ENCODE data around the gene GPNMB. TPM values are rescaled to one million over a fixed set of nuclear protein-coding genes. Genes with fewer than 3 reads are reported as not detected.

GPNMB gene
- total and polyA plus RNA-seq, 2 of the 13 experiments (the other 11 are each of a cell fraction or from before 2014, with no cell fraction given) = 1.1 to 1.6 TPM

DNA sequence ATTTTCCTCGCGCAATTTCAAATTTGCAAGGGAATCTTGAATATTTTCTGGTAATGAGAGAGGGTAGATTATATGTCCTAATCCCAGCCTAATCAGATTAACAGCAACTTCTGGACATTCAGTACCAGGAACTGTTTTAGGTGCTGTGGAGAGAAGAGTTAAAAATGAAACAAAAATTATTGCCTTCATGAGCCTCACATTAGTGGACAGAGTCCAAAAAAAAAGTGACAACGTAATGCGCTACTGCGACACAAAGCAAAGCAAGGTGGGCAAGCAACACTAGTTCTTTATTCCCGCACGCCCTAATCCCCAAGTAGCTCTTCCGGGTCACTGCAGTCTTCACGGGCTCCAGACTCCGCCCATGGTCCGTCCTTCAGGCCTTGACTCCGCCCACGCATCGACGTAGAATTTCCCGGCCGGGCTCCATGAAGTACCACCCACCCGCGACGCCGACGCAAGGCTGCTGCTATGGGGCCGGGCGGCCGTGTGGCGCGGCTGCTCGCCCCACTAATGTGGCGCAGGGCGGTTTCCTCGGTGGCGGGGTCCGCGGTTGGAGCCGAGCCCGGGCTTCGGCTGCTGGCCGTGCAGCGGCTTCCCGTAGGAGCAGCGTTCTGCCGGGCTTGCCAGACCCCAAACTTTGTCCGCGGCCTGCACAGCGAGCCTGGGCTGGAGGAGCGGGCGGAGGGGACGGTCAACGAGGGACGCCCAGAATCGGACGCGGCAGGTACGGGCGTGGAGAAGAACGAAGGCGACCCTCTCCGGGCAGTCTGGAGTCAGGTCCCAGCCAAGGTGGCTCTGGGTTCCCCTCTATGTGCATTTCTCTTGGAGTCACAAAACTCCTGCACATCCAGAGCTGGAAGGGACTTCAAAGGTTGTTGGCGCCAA is 52.6 kb downstream of the GPNMB start, which contains the start of gene MALSU1 (continued):
- TF ChIP-seq PHF20 (CRISPR knock-in tag; IDR thresholded peaks at IDR 0.05) = peak; percentile 87
- TF ChIP-seq ZNF749 (CRISPR knock-in tag; IDR thresholded peaks at IDR 0.05; ENCODE audit: borderline replicate concordance) = 0 out of 2 replicates have a peak, but pooled peaks have one; percentile 18
- peak; percentile 48; the same call in 1 of the 2 replicates for TF ChIP-seq NKX3-1 (CRISPR knock-in tag; IDR thresholded peaks at IDR 0.05)
- TF ChIP-seq ZBTB21 (CRISPR knock-in tag; IDR thresholded peaks at IDR 0.05) = peak; percentile 3; the same call in 1 of the 2 replicates
- TF ChIP-seq ZNF605 (CRISPR knock-in tag; IDR thresholded peaks at IDR 0.05) = 0 out of 2 replicates have a peak, but pooled peaks have one; percentile 43
- no peak for TF ChIP-seq ZNF850 (CRISPR knock-in tag; conservative IDR thresholded peaks at IDR 0.05)
- peak; percentile 75; the same call in 1 of the 2 replicates for TF ChIP-seq ZNF563 (CRISPR knock-in tag; IDR thresholded peaks at IDR 0.05)
- TF ChIP-seq PAWR (CRISPR knock-in tag; IDR thresholded peaks at IDR 0.05; ENCODE audit: borderline replicate concordance) = no peak
- TF ChIP-seq, protein P1, sequence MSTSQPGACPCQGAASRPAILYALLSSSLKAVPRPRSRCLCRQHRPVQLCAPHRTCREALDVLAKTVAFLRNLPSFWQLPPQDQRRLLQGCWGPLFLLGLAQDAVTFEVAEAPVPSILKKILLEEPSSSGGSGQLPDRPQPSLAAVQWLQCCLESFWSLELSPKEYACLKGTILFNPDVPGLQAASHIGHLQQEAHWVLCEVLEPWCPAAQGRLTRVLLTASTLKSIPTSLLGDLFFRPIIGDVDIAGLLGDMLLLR (CRISPR knock-in tag; IDR thresholded peaks at IDR 0.05) = no peak
- TF ChIP-seq XBP1 (CRISPR knock-in tag; IDR thresholded peaks at IDR 0.05) = no peak
- TF ChIP-seq ZNF337 (CRISPR knock-in tag; IDR thresholded peaks at IDR 0.05; ENCODE audit: borderline replicate concordance, low read depth) = no peak
- TF ChIP-seq, protein P2, sequence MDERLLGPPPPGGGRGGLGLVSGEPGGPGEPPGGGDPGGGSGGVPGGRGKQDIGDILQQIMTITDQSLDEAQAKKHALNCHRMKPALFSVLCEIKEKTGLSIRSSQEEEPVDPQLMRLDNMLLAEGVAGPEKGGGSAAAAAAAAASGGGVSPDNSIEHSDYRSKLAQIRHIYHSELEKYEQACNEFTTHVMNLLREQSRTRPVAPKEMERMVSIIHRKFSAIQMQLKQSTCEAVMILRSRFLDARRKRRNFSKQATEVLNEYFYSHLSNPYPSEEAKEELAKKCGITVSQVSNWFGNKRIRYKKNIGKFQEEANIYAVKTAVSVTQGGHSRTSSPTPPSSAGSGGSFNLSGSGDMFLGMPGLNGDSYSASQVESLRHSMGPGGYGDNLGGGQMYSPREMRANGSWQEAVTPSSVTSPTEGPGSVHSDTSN (CRISPR knock-in tag; IDR thresholded peaks at IDR 0.05) = no peak
- no peak for TF ChIP-seq ZBTB8A (CRISPR knock-in tag; IDR thresholded peaks at IDR 0.05; ENCODE audit: borderline replicate concordance, low read depth)
- TF ChIP-seq, protein P3, sequence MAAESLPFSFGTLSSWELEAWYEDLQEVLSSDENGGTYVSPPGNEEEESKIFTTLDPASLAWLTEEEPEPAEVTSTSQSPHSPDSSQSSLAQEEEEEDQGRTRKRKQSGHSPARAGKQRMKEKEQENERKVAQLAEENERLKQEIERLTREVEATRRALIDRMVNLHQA (CRISPR knock-in tag; IDR thresholded peaks at IDR 0.05) = no peak
- no peak for TF ChIP-seq ZNF34 (CRISPR knock-in tag; IDR thresholded peaks at IDR 0.05; ENCODE audit: borderline replicate concordance)
- no peak for TF ChIP-seq RARA (CRISPR knock-in tag; IDR thresholded peaks at IDR 0.05)
- TF ChIP-seq, protein P4, sequence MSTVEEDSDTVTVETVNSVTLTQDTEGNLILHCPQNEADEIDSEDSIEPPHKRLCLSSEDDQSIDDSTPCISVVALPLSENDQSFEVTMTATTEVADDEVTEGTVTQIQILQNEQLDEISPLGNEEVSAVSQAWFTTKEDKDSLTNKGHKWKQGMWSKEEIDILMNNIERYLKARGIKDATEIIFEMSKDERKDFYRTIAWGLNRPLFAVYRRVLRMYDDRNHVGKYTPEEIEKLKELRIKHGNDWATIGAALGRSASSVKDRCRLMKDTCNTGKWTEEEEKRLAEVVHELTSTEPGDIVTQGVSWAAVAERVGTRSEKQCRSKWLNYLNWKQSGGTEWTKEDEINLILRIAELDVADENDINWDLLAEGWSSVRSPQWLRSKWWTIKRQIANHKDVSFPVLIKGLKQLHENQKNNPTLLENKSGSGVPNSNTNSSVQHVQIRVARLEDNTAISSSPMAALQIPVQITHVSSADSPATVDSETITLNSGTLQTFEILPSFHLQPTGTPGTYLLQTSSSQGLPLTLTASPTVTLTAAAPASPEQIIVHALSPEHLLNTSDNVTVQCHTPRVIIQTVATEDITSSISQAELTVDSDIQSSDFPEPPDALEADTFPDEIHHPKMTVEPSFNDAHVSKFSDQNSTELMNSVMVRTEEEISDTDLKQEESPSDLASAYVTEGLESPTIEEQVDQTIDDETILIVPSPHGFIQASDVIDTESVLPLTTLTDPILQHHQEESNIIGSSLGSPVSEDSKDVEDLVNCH (CRISPR knock-in tag; IDR thresholded peaks at IDR 0.05) = no peak
- TF ChIP-seq GABPA (IDR thresholded peaks at IDR 0.05; ENCODE audit: low read depth, low read length) = peak; percentile 64
- TF ChIP-seq GABPA (CRISPR knock-in tag; IDR thresholded peaks at IDR 0.05; ENCODE audit: low read depth) = peak; percentile 94
- TF ChIP-seq ESRRA (CRISPR knock-in tag; IDR thresholded peaks at IDR 0.05; ENCODE audit: low read depth) = peak; percentile 50; the same call in 1 of the 2 replicates

All from HepG2 (cell line).